Naive B cell (primary cell): ENCODE results near the gene CACNA1D. TPM values are rescaled to one million over a fixed set of nuclear protein-coding genes. Genes with fewer than 3 reads are reported as not detected.

ENCODE experiments used
- ATAC-seq, 2 donors: fragments of 150-1000 bp; cut with Tn5 transposase; 2 replicates each; pipeline ENCODE4 v1.10.0; 2021; ENCODE audit warnings: low read depth in 2 of 2, mild to moderate bottlenecking in 2 of 2, moderate library complexity in 2 of 2
- DNase-seq: peaks from one replicate; pipeline ENCODE4 v3.0.0; 2022
- H3K27ac Mint-ChIP-seq, 6 donors: one replicate each; pipeline ENCODE4 v1.8.0; 2020 to 2022; ENCODE audit warnings: mild to moderate bottlenecking in 6 of 6, mixed read lengths in 6 of 6, moderate library complexity in 5 of 6, inconsistent platforms in 2 of 6
- H3K27me3 Mint-ChIP-seq, 3 donors: one replicate each; pipeline ENCODE4 v1.8.0; 2021 to 2022; ENCODE audit warnings: mixed read lengths in 3 of 3, mild to moderate bottlenecking in 1 of 3
- H3K36me3 Mint-ChIP-seq, 2 donors: one replicate each; pipeline ENCODE4 v1.8.0; 2020 to 2022; ENCODE audit warnings: mixed read lengths in 2 of 2, inconsistent platforms in 1 of 2, mild to moderate bottlenecking in 1 of 2
- H3K4me1 Mint-ChIP-seq, 3 donors: one replicate each; pipeline ENCODE4 v1.8.0; 2020 to 2022; ENCODE audit warnings: mixed read lengths in 3 of 3, inconsistent platforms in 1 of 3, mild to moderate bottlenecking in 1 of 3, moderate library complexity in 1 of 3
- H3K4me3 Mint-ChIP-seq, 8 donors: one replicate each; pipeline ENCODE4 v1.8.0; 2020 to 2022; ENCODE audit warnings: mild to moderate bottlenecking in 8 of 8, mixed read lengths in 8 of 8, moderate library complexity in 8 of 8, inconsistent platforms in 2 of 8
- H3K9me3 Mint-ChIP-seq, 7 donors: one replicate each; pipeline ENCODE4 v1.8.0; 2020 to 2022; ENCODE audit warnings: mixed read lengths in 7 of 7, mild to moderate bottlenecking in 5 of 7, inconsistent platforms in 2 of 7, moderate library complexity in 1 of 7
- polyA plus RNA-seq, 6 donors: library from polyadenylated mRNA; unstranded; fragments of 300-500 nt; fragmentation: Illumina TruSeq; gene quantifications; one replicate each; pipeline ENCODE4 v1.2.3, GENCODE V29; 2021; ENCODE audit warnings: low read depth in 6 of 6

The CACNA1D gene
- polyA plus RNA-seq, 6 donors from 2014 or later = not detected

DNA sequence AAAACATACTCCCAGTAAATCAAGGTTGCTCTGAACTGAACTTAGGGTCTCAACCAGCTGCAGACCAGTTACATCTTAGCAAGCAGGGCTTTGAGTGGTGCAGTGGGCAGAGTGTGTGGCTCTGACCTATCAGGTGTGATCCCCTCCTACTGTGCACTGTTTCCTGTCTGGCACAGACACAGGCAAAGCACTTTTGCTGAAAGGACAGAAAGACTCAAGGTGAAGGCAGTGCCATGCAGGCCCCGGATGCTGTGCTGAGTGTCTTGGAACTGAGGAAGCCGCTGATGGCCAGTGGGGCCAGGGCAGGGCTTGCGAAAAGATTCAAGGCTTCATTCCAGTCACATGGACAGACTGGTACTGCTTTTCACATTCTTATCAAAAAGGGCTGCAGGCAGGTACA is 85.2 kb downstream of the CACNA1D start:
- no peak overlapping the region for H3K27ac Mint-ChIP-seq
- peaks cover 12 to 27% (median 17%) of the 10 kb centered on the region in 3 donors for H3K27me3 Mint-ChIP-seq
- H3K36me3 Mint-ChIP-seq = no peaks in the 10 kb centered on the region
- DNase-seq = no peak
- H3K9me3 Mint-ChIP-seq = peaks cover 0 to 2% (median 0%) of the 10 kb centered on the region in 7 donors
- H3K4me3 Mint-ChIP-seq = no peak overlapping the region
- no peak for ATAC-seq
- no peaks in the 10 kb centered on the region for H3K4me1 Mint-ChIP-seq

DNA sequence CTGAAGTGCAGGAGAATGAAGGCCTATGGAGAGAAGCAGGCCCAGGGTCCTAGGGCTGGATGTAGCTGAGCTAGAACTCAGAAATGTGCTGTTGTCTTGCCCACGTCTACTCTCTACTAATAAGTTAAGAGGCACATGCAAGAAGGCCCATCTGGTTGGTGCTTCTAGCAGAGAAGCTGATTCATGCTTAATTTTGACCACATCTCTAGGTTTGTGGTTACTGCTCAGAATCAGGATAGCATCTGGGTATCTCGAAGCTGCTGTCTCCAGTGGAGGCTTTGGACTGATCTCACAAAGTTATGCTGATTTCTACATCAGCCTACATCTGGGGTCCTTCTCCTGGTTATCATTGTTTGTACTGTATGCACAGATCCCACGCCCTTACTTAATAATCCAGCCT is 87.3 kb downstream of the CACNA1D start:
- Mint-ChIP-seq H3K4me1 (no peaks in the 10 kb centered on the region), H3K4me3 (no peak overlapping the region), H3K9me3 (no peaks in the 10 kb centered on the region), H3K27me3 (peaks cover 6 to 16% (median 7%) of the 10 kb centered on the region in 3 donors), H3K36me3 (no peaks in the 10 kb centered on the region), H3K27ac (no peak overlapping the region)
- DNase-seq (no peak), ATAC-seq (no peak)

DNA sequence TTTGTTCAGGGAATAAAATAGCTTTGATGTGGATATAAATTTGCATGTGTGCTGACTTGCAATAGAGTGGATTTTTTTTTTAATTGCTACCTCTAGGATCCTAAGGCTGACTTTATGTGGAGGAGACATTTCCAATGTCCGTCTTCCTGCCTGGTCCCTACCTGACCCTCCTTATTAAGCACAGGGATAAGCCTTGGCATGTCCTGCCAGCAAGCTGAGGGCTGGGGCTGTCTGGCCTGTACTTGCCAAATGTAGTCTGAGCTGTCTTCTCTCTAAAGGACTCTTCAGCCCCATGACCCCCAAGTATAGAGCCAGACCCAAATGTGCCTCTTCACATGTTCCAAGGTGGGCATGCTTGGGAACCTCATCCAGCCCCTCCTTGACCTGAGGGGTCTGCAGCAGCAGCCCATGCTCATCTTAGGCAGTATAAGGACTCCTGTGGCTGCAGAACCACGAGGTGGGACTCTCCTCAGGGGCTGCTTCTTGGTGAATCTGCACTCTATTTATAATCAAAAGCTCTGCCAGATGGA is 88.8 kb downstream of the CACNA1D start:
- H3K4me3 Mint-ChIP-seq = no peak overlapping the region
- no peaks in the 10 kb centered on the region for H3K36me3 Mint-ChIP-seq
- no peak overlapping the region for H3K27ac Mint-ChIP-seq
- ATAC-seq (no peak), DNase-seq (no peak)
- no peaks in the 10 kb centered on the region for H3K4me1 Mint-ChIP-seq
- H3K27me3 Mint-ChIP-seq = peaks cover 3 to 6% (median 4%) of the 10 kb centered on the region in 3 donors
- no peaks in the 10 kb centered on the region for H3K9me3 Mint-ChIP-seq

DNA sequence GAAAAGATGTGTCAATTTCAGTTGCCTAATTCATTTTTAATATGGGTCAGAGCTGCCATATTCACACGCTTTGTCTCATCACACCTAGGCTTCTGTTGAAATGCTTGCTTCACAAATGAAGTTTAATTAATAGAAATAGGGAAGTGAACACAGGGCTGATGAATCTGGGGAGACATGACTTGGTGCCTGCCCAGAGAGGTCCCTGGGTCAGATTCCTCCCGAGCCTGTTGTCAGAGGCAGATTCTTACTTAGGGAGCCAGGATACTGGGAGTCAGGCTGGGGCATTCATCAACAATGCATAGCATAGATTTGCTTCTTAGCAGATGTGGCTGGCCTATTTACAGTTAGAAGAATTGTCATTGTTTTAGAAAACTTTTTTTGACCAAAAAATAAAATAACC is 90.6 kb downstream of the CACNA1D start:
- H3K27ac Mint-ChIP-seq = no peak overlapping the region
- DNase-seq = no peak
- H3K4me1 Mint-ChIP-seq = no peaks in the 10 kb centered on the region
- no peak overlapping the region for H3K4me3 Mint-ChIP-seq
- H3K36me3 Mint-ChIP-seq = no peaks in the 10 kb centered on the region
- ATAC-seq = no peak
- H3K27me3 Mint-ChIP-seq = peaks cover 0 to 7% (median 6%) of the 10 kb centered on the region in 3 donors
- no peaks in the 10 kb centered on the region for H3K9me3 Mint-ChIP-seq

DNA sequence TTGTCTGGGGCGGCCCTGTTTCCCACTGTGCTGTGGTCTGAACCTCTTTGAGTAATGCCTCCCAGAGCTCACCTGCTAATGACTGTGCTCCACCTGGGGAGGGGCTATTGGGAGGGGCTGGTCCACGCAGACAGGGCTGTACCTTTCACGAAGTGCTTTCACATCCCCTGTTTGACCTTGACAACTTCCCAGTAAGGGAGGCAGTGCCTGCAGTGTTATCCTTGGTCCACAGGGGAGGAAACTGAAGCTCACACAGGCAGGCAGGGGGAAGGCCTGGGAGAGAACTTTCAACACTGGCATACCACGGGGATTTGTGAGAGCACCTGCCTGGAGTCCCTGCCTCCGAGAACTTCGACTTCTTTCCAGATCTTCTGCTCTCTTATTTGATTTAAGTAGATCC is 91.2 kb downstream of the CACNA1D start:
- Mint-ChIP-seq H3K27me3 (peaks cover 0 to 10% (median 9%) of the 10 kb centered on the region in 3 donors), H3K36me3 (no peaks in the 10 kb centered on the region), H3K4me3 (no peak overlapping the region), H3K4me1 (no peaks in the 10 kb centered on the region), H3K27ac (no peak overlapping the region), H3K9me3 (no peaks in the 10 kb centered on the region)
- ATAC-seq (no peak), DNase-seq (no peak)

DNA sequence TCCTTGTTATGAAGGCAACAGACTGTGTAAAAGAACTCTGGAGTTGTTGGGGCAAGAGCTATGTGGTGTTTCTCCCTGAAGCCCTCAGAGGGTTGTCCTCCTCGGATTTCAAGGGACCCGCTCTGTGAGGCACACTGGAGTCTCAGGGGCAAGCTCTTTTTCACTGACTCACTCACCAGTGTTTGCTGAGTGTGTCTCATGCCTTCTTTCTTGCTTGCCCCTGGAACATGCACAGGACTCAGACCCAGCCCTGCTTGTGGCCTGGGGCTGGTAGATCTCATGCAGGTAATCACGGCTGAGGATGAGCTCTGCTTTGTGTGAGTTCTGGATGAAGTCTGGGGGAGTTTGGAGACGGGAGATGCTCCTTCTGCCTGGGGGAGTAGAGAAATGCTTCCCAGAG is 93.7 kb downstream of the CACNA1D start:
- Mint-ChIP-seq H3K9me3 (no peaks in the 10 kb centered on the region), H3K27me3 (peaks cover 0 to 10% (median 9%) of the 10 kb centered on the region in 3 donors), H3K27ac (no peak overlapping the region), H3K4me1 (peaks cover 0 to 10% (median 4%) of the 10 kb centered on the region in 3 donors), H3K36me3 (no peaks in the 10 kb centered on the region), H3K4me3 (no peak overlapping the region)
- no peak for ATAC-seq
- no peak for DNase-seq

DNA sequence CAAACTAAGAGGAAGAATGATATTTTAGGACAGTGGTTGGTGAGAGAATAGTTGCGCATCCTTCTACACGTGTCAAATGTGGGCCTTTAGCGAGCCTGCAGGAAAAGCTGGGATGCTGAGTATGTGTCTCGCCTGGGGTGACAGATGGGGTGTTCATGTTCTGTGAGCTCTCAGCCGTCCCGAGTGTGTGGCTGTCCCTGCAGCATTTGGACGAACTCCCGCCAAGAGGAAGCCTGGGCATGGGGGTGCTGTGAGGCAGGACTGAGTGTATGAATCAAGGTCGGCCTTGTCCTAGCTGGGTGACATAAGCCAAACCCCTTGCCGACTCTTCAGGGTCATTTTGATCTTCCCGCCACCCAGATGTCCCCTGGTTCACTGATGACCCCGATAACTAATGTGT is 94.8 kb downstream of the CACNA1D start:
- DNase-seq = no peak
- peaks cover 0 to 10% (median 9%) of the 10 kb centered on the region in 3 donors for H3K27me3 Mint-ChIP-seq
- no peak overlapping the region for H3K4me3 Mint-ChIP-seq
- H3K27ac Mint-ChIP-seq = no peak overlapping the region
- no peaks in the 10 kb centered on the region for H3K36me3 Mint-ChIP-seq
- H3K9me3 Mint-ChIP-seq = no peaks in the 10 kb centered on the region
- ATAC-seq = no peak
- H3K4me1 Mint-ChIP-seq = peaks cover 0 to 14% (median 4%) of the 10 kb centered on the region in 3 donors

DNA sequence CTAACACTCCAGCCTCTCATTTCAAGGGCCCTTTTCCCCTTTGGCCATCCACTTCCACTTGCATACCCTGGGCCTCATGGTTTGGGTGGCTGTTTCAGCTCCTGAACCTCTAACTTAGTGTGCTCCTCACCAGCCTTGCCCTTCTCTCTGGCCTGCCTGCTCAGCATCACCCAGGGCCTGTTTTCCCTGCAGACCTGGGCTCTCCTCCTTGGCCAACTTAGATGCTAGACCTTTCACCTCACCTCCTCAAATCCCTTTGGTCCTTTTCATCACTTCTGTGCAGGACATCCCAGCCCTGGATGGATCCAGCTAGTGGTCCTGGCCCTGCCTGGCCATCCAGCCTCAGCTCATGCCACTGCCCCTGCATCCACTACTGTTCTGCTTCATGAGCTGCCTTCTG is 95.4 kb downstream of the CACNA1D start:
- no peak for DNase-seq
- no peak for ATAC-seq
- peaks cover 1 to 10% (median 9%) of the 10 kb centered on the region in 3 donors for H3K27me3 Mint-ChIP-seq
- H3K27ac Mint-ChIP-seq = peak overlapping the region in 1 of 6 donors; percentile 71
- H3K9me3 Mint-ChIP-seq = no peaks in the 10 kb centered on the region
- H3K4me3 Mint-ChIP-seq = no peak overlapping the region
- H3K36me3 Mint-ChIP-seq = no peaks in the 10 kb centered on the region
- peaks cover 0 to 14% (median 4%) of the 10 kb centered on the region in 3 donors for H3K4me1 Mint-ChIP-seq

DNA sequence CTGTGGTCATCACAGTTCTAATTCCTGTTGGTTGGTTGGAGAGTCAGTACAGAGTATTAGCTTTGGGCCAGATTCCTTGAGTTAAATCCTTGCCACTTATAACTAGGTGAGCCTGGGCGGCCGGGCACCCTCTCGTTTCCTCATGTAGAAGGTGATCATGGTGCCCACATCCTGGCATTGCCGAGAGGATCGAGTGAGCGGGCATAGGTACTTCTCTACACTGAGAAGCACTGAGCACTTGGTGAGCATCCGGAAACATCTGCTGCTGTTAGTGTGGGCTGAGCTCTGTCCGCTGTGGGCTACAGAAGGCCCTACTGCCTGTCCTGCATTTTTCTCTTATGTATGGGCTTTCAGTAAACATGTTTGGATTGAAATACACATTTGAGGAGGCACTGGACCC is 96.2 kb downstream of the CACNA1D start:
- Mint-ChIP-seq H3K4me3 (no peak overlapping the region), H3K36me3 (no peaks in the 10 kb centered on the region), H3K27me3 (peaks cover 4 to 10% (median 9%) of the 10 kb centered on the region in 3 donors), H3K27ac (no peak overlapping the region), H3K4me1 (peaks cover 0 to 14% (median 4%) of the 10 kb centered on the region in 3 donors), H3K9me3 (no peaks in the 10 kb centered on the region)
- ATAC-seq (no peak), DNase-seq (no peak)

DNA sequence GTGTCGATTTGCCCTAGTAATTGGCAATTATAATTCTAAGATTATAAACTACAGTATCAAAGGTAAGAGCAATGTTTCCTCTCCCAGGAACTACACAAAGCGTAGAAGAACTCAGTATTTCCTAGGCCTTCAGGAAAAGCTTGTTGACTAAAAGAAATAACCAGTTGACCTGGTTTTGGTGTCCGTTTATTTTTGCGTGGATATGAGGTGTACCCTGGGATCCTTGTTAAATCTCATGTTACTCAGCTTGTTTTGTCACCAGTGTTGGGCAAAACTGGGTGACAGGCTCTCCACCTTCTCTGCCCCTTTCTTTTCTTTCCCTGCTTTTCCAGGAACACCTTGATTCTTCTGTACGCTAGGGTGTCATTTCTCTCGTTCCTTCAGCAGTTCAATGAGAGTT is 97.2 kb downstream of the CACNA1D start:
- no peak for ATAC-seq
- H3K27ac Mint-ChIP-seq = no peak overlapping the region
- no peaks in the 10 kb centered on the region for H3K36me3 Mint-ChIP-seq
- no peak overlapping the region for H3K4me3 Mint-ChIP-seq
- H3K4me1 Mint-ChIP-seq = peaks cover 0 to 14% (median 4%) of the 10 kb centered on the region in 3 donors
- no peaks in the 10 kb centered on the region for H3K9me3 Mint-ChIP-seq
- DNase-seq = no peak
- peaks cover 4 to 10% (median 9%) of the 10 kb centered on the region in 3 donors for H3K27me3 Mint-ChIP-seq

DNA sequence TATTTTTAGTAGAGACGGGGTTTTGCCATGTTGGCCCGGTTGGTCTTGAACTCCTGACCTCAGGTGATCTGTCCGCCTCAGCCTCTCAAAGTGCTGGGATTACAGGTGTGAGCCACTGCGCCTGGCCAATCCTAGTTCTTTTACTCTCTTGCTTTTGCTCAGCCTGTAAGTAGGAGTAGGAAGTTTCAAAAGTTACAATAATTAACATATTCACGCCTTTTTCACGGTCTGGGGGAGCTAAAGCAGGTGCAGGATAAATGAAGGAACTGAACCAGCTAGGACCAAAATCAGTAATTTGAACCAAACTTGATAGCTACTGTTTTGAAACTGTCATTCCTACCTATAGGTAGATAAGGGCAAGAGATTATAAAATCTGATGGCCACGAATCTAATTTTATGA is 98.5 kb downstream of the CACNA1D start:
- Mint-ChIP-seq H3K4me3 (no peak overlapping the region), H3K27ac (peak overlapping the region in 1 of 6 donors; percentile 12), H3K4me1 (peaks cover 0 to 14% (median 4%) of the 10 kb centered on the region in 3 donors), H3K27me3 (peaks cover 4 to 10% (median 9%) of the 10 kb centered on the region in 3 donors), H3K36me3 (no peaks in the 10 kb centered on the region), H3K9me3 (no peaks in the 10 kb centered on the region)
- peak in 1 of 2 donors; percentile 38 for ATAC-seq
- DNase-seq = no peak

DNA sequence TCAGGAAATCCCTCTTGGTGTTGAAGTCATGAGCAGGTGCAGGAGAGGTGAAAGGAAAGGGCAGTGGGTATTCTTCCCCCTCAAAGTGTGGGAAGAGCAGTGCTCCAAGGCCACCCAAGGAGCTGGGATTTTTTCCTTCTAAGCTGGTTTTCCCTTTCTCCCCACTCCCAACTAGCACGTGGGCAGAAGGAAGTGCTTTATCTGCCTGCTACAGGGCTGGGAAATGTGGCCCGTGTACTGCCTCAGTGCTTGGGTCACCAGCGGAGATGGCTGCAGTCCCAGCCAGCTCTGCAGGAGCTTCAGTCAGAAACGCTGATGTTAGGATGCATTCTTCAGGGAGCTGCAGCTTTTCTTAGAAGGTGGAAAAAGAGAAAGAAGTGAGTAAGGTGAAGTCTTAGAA is 99.2 kb downstream of the CACNA1D start:
- H3K27me3 Mint-ChIP-seq = peaks cover 4 to 10% (median 9%) of the 10 kb centered on the region in 3 donors
- no peak overlapping the region for H3K4me3 Mint-ChIP-seq
- no peaks in the 10 kb centered on the region for H3K36me3 Mint-ChIP-seq
- ATAC-seq = no peak
- no peak for DNase-seq
- no peaks in the 10 kb centered on the region for H3K9me3 Mint-ChIP-seq
- no peak overlapping the region for H3K27ac Mint-ChIP-seq
- H3K4me1 Mint-ChIP-seq = peaks cover 0 to 14% (median 4%) of the 10 kb centered on the region in 3 donors

DNA sequence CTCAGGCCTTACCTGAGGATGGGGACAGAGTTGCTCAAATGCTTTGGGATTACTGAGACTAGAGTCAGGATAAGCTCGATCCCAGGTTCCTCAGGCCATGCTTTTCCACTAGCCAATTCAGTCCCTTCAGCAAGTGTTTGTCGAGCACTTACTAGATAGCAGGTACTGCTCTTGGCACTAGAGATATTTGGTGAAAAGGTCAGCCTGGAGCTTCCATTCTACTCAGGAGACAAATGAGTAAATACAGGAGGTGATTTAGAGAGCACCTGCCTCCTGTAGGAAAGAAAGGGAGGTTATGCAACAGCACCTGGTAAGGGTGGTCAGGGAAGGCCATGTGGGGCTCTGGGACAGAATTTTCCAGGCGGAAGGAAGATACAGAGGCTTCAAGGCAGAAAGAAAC is 99.9 kb downstream of the CACNA1D start:
- Mint-ChIP-seq H3K9me3 (no peaks in the 10 kb centered on the region), H3K4me1 (peaks cover 0 to 14% (median 4%) of the 10 kb centered on the region in 3 donors), H3K36me3 (no peaks in the 10 kb centered on the region), H3K4me3 (no peak overlapping the region), H3K27ac (no peak overlapping the region), H3K27me3 (peaks cover 4 to 10% (median 9%) of the 10 kb centered on the region in 3 donors)
- DNase-seq = no peak
- ATAC-seq = no peak

DNA sequence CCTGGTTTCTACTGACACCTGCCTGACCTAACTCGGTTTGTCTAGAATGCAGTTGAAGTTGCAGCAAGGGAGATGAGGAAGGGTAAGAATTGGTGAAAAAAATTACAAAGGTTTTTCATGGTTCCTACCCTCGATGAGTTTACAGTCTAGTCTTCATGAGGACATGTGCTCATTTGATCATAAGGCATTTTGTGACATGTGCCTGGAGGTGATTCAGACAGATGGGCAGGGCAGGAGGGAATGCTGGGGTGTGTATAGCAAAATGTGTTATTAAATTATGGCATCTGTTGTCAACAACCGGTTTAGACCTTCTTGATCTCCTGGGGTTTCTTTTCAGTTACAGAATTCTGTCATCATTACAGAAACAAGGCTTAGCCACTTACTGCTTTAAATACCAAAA is 101.2 kb downstream of the CACNA1D start:
- no peaks in the 10 kb centered on the region for H3K36me3 Mint-ChIP-seq
- H3K27me3 Mint-ChIP-seq = peaks cover 0 to 4% (median 0%) of the 10 kb centered on the region in 3 donors
- H3K4me3 Mint-ChIP-seq = no peak overlapping the region
- ATAC-seq = no peak
- no peak for DNase-seq
- H3K27ac Mint-ChIP-seq = no peak overlapping the region
- no peaks in the 10 kb centered on the region for H3K9me3 Mint-ChIP-seq
- peaks cover 0 to 14% (median 4%) of the 10 kb centered on the region in 3 donors for H3K4me1 Mint-ChIP-seq
